DMS79 (cell line): Measurements from ENCODE around the gene NADSYN1.
"Not testable (repeated sequence)": the region's sequence is repeated elsewhere in the genome, so short reads cannot be mapped to it uniquely, and the experiment has no call there.

ENCODE experiments used
- DNase-seq: peaks from one replicate; lab custom pipeline; 2025; lab: John Stamatoyannopoulos, UW

Gene NADSYN1

DNA sequence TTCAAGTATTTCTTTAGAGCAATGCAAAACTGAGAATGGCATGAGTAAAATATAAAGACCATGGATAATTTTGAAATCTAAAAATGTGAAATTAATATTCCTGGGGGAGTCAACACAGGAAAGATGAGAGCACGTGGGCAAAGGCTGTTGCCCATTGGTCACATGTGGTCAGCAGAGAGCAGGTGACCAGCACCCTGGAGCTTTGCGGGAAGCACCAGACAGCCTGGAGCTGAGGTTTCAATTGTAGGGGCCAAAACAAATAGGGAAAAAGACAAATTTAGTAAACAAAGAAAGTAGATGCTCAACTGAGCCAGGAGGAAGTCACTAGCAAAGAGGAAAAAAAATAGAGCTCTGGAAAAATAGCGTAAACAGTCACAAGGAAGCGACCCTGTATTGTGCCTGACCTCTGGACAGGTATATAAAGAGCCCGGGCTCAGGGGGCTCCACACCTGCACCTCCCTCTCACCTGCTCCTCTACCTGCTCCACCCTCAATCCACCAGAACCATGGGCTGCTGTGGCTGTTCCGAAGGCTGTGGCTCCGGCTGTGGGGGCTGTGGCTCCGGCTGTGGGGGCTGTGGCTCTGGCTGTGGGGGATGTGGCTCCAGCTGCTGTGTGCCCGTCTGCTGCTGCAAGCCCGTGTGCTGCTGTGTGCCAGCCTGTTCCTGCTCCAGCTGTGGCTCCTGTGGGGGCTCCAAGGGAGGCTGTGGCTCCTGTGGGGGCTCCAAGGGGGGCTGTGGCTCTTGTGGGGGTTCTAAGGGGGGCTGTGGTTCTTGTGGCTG is 74.0 kb downstream of the NADSYN1 start, which contains the start of gene KRTAP5-7:
Gene KRTAP5-7, plus strand, starts transcription at position 472 of the 780 bp plus-strand sequence. Its CDS starts 34 bp downstream, at position 506.
- not testable (repeated sequence) for DNase-seq

DNA sequence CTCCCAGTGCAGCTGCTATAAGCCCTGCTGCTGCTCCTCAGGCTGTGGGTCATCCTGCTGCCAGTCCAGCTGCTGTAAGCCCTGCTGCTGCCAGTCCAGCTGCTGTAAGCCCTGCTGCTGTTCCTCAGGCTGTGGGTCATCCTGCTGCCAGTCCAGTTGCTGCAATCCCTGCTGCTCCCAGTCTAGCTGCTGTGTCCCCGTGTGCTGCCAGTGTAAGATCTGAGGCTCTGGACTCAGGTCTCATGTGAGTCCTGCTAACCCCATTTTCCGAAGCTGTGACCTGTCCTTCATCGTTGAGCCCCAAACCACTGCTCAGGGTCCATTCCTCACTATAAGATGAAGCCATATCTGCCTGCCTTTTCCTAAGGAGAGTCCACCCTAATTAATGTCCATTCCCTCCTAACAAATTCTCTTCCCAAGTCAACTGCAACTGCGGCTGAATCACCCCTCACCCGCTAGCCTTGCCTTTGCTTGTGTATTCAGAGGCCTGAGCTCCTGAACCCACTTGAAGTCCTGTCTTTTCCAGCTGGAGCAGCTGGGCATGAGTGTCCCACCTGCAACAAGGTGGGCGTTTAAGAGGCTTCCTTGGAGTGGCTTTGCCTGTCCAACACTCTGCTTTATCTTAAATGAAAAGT is 74.7 kb downstream of the NADSYN1 start:
- DNase-seq, result no peak

DNA sequence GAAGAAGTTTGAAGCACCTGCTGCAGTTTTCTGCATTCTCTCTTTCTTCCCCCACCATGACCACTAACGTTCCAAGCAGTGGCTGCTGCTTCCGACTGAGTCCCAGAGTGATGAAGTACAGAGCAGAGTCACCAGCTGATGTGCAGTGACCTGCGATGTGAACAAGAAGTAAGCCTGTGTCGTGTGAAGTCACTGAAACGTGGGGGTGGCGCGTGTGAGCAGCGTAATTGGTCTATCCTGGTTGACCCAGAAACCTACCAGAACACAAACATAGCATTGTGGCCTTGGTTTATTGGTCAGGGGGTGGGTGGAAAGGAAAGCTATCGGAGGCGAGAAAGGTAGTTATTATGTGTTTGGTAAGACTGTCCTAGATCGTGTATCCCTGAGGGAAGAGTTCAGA is 77.6 kb downstream of the NADSYN1 start:
- no peak for DNase-seq

DNA sequence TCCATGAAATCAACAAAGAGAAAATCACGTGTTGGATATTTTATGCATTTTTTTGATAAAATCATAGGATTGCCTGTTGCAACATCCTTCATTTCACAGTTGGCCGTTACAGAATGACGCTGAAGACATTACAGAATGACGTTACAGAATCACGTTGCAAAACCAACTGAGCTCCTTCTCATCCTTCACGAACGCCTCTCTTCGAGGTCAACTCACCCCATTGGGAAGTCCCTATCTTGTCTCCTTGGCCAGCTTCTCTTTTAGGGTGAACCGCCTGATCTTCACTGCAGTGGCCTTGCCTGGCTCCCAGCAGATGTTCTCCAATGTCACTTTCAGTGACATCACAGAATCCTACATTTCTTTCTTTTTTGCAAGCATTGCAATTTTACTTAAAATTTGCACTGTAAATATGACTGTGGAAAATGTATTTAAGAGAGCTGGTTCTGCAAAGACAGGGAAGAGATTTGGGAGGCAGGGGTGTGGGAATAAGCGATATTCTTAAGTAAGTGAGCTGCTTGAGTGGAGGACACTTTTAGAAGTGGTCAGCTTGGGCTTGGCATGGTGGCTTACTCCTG is 79.1 kb downstream of the NADSYN1 start:
- no peak for DNase-seq

DNA sequence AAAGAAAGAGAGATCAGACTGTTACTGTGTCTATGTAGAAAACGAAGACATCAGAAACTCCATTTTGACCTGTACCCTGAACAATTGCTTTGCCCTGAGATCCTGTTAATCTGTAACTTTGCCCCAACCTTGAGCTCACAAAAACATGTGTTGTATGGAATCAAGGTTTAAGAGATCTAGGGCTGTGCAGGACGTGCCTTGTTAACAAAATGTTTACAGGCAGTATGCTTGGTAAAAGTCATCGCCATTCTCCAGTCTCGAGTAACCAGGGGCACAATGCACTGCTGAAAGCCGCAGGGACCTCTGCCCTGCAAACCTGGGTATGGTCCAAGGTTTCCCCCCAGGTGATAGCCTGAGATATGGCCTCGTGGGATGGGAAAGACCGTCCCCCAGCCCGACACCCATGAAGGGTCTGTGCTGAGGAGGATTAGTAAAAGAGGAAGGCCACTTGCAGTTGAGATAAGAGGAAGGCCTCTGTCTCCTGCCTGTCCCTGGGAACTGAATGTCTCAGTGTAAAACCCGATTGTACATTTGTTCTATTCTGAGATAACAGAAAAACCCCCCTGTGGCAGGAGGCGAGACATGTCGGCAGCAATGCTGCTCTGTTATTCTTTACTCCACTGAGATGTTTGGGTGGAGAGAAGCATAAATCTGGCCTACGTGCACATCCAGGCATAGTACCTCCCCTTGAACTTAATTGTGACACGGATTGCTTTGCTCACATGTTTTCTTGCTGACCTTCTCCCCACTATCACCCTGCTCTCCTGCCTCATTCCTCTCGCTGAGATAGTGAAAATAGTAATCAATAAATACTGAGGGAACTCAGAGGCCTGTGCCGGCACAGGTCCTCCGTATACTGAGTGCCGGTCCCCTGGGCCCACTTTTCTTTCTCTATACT is 82.0 kb downstream of the NADSYN1 start:
- DNase-seq, result not testable (repeated sequence)

DNA sequence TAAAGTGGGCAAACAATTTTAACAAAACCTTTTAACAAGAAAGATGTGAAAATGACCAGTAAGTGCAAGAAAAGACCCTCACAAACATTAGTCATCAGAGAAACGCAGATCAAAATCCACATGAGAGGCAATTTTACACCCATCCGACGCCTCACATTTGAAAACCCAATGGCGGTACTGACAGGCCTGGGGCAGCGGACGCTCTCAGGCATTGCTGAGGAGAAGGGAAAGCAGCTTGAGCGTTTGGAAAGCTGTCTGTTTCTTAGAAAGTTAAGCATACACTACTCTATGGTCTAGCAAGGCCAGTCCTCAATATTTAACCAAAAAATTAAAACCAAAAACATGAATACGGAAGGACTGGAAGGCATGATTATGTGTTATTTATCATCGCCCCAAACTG is 82.8 kb downstream of the NADSYN1 start:
- no peak for DNase-seq

DNA sequence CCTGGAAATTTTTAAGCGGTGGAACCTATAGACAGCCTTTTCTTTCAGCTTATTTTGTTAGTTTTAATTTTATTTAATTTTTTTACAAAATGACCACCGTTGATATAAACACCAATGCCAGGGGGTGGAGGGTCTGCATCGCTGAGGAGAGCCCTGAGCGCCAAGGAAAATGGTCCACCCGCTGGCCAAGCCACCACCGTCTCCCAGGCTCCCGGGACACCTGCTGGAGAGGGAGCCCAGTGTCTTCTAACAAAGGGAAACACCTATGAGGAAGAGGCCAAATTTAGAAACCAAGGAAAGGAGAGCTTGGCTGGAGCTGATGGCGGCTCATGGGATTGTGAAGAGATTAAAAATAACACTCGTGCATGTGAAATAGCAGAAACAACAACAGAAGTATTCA is 84.5 kb downstream of the NADSYN1 start:
- no peak for DNase-seq

DNA sequence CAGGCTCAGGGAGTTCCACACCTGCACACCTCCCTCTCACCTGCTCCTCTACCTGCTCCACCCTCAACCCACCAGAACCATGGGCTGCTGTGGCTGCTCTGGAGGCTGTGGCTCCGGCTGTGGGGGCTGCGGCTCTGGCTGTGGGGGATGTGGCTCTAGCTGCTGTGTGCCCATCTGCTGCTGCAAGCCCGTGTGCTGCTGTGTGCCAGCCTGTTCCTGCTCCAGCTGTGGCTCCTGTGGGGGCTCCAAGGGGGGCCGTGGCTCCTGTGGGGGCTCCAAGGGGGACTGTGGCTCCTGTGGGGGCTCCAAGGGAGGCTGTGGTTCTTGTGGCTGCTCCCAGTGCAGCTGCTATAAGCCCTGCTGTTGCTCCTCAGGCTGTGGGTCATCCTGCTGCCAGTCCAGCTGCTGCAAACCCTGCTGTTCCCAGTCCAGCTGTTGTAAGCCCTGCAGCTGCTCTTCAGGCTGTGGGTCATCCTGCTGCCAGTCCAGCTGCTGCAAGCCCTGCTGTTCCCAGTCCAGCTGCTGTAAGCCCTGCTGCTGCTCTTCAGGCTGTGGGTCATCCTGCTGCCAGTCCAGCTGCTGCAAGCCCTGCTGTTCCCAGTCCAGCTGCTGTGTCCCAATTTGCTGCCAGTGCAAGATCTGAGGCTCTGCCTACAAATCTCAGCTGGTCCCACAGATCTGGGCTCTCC is 85.1 kb downstream of the NADSYN1 start, which contains the start of gene KRTAP5-8:
Gene KRTAP5-8, plus strand, starts transcription at position 49 of the 689 bp plus-strand sequence. Its CDS starts 31 bp downstream, at position 80.
- DNase-seq, result not testable (repeated sequence)

DNA sequence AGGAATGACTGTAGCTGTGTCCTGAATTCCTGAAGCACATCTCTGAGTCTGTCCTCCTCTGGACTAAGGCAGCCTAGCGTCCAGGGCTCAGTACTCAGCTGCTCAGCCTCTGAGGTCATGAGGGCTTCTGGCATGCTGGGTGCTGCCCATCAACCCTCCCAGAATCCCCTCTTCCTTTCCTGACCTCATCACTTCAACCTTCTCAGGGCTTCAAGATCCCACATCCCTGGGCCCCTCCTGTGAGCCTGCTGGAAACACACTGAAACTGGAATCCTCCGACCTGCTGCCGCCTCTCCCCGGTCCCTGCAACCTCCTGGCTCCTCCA is 85.6 kb downstream of the NADSYN1 start:
- DNase-seq, result no peak

DNA sequence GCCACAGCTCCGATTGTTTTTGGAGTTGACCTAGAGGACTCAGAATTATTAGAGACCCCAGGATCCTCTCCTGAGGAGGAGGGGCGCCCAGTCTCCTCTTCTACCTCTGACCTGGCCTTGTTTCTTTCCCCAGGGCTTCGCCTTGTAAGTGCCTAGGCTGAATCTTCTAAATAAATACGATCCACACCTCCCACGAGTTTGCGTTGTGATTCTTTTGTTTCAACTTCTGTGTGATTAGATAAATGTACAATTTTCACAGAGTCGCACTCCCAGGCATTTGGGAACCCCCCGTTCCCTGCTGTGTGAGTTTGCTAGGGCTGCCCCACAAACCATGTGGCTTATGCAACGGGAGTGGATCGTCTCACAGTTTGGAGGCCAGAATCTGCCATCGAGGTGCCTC is 86.0 kb downstream of the NADSYN1 start:
- no peak for DNase-seq

DNA sequence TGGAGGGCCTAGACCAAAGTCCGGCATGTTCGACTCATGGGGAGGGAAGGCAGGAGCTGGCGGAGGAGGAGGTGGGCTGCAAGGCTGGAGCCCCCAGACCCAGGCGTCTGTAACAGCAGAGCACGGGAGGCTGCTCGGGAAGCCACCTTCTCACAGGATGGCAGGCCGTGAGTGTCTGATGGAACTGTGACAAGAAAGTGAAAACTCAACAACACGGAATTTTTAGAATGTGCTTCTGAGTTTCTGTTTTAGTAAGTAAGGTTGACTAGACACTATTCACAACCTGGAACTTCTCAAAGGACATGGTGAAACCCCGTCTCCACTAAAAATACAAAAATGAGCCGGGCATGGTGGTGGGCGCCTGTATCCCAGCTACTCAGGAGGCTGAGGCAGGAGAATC is 87.0 kb downstream of the NADSYN1 start:
- not testable (repeated sequence) for DNase-seq

DNA sequence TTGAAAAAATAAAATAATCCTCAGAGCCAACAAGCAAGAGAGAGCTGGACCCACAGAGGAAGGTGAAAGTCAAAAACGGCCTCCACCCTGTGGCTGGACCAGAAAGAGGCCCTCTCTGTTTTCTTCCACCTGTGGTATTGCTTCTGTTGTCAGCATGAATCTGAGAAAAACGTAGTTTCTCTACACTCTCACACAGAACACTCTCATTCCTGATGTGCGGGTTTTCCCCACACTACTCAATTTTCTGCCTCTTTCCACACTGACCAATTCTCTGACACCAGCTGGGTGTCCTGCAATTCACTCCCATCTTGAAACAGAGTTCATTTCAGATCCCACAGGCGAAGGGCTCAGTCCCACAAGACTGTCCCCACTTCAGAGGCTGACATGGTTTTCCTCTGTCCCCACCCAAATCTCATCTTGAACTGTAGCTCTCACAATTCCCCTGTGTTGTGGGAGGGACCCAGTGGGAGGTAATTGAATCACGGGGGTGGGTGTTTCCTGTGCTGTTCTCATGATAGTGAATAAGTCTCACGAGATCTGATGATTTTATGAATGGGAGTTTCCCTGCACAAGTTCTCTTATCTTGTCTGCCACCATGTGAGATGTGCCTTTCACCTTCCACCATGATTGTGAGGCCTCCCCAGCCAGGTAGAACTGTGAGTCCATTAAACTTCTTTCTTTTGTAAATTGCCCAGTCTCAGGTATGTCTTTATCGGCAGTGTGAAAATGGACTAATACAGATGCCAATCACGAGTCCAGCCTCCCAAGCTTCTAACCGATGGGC is 87.7 kb downstream of the NADSYN1 start:
- not testable (repeated sequence) for DNase-seq

DNA sequence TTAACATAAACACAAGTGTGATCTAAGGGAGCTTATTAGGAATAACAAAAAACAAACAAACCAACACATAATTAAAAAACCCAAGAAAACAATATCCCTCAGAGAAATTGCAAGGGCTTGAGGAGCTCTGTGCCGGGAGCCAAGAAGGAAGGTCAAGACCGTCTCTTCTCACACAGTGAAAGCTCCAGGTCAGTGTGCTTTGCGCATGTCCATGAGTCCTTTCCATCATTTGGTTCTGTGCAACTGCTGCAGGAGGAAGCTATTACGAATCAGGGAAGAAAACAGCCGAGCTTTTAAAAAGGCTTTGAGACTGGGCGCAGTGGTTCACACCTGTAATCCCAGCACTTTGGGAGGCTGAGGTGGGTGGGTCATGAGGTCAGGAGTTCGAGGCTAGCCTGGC is 89.4 kb downstream of the NADSYN1 start:
- DNase-seq, result no peak

DNA sequence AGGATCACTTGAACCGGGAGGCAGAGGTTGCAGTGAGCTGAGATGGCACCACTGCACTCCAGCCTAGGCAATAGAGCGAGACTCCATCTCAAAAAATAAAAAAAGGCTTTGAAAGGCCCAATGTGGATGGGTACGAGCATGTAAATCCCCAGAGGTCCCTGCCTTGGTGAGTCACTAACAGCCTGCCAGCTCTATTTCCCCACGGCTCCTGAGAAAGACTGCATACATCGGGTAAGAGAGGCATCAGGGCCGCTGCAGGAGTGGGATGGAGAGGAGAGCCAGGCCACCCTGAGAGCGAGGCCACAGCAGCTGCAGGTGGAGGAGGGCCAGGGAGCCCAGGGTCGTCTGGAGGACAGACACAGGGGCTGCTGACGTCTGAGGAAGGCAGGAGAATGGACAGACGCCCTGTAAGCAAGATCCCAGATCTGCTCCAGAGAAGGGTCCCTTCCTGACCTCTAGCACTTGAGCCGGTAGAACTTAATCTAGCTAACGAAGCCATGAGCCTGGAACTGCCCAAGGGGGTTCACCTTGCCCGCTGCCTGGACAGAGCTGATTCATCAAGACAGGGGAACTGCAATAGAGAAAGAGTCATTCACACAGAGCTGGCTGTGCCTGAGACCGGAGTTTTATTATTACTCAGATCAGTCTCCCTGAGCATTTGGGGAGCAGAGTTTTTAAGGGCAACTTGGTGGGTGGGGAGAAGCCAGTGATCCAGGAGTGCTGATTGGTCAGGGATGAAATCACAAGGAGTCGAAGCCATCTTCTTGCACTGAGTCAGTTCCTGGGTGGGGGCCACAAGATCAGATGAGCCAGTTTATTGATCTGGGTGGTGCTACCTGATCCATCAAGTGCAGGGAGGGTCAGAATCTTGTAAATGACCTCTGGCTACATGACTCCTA is 90.1 kb downstream of the NADSYN1 start:
- DNase-seq, result no peak

DNA sequence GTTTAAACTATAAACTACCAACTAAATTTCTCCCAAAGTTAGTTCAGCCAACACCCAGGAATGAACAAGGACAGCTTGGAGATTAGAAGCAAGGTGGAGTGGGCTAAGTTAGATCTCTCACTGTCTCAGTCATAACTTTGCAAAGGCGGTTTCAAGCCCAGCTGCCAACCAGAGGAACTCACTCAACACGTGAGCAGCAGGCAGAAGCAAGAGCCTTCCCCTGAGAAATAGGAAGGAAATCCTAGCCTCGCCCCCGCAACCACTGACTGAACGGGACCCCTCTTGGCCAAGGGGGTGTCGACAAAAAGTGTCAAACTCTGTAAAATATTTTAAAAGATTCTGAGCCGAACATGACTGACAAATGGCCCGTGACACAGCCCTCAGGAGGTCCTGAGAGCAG is 90.9 kb downstream of the NADSYN1 start:
- DNase-seq, result no peak

DNA sequence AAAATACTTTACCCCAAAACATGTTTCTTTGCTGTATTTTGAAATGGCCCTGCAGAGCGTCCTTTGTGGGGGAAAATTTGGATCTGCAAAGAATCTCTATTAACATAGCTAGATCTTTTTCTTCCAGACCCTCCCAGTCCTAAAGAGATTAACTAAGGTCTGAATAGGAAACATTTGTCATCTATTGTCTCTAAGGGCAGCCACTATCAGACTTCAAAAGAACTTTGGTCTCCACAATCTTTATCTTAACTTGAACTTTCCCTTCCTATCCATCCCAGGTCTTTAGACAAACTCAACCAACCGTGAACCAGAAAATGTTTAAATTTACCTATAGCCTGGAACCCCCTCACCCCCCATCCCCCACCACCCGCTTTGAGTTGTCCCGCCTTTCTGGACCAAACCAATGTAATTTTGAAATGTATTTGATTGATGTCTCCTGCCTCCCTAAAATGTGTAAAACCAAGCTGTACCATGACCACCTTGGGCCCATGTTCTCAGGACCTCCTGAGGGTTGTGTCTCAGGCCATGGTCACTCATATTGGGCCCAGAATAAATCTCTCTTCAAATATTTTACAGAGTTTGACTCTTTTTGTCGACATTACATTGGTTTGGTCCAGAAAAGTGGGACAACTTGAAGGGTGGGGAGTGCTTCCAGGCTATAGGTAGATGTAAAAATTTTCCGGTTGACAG is 91.7 kb downstream of the NADSYN1 start:
- no peak for DNase-seq

DNA sequence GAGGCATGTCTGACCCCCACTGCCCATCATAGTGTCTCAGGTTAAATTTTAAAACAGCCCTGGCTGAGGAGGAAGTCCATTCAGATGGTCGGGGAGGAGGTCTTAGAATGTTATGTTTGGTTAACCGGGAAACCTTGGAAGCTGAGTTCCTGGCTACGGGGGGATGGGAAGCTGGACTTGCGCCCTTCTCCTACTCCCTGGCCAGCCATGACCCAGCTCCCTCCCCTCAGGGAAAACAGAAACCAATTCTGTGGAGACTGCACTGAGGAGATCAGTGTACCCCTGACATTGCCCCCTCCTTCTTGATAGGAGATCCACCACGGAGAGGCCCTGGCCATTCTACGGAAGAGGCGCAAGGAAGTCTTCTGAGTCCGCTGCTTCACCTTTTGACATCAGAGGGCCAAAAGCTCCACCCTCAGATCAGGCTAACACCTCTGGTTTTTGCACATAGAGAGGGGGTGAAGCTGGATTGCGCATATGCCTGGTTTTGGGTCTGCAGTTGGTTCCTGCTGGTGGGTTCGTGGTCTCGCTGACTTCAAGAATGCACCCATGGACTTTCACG is 92.5 kb downstream of the NADSYN1 start:
- DNase-seq, result no peak

DNA sequence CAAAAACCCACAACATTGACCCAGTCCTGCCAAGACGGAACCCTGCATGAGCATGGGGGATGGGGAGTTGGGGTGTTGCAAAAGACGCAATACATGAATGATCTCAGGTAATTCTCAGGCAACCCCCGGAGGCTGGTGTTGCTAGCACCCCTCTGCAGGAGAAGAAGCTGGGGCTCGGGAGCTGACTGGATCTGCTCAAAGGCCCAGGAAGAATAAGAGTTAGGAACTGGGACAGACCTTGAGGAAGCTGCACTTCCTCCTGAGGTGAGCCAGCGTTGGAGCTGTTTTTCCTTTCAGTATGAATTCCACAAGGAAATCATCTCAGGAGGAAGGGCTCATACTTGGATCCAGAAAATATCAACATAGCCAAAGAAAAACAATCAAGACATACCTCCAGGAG is 95.1 kb downstream of the NADSYN1 start, which contains the start of gene KRTAP5-9:
Gene KRTAP5-9, plus strand, starts transcription at position 301 of the 400 bp plus-strand sequence. CDS start 238 bp downstream, outside the sequence.
- no peak for DNase-seq
